Tibial nerve (tissue), 4 donors: Measurements from ENCODE around the gene ELMOD1.

Experiments used
- CTCF ChIP-seq, 5 experiments: fragments of 200-600 bp in 3 of 5; fragments of 450-650 bp in 2 of 5; sonication (generic) in 3 of 5; IDR thresholded peaks; one replicate each; pipeline ENCODE4 v1.5.1; 2016 to 2019; ENCODE audit warnings: antibody characterized with exemption in 5 of 5, mild to moderate bottlenecking in 3 of 5, moderate library complexity in 2 of 5
- EP300 ChIP-seq, 2 donors: sonication (generic); formaldehyde crosslinking; IDR thresholded peaks; one replicate each; pipeline ENCODE4 v1.6.1; 2017; ENCODE audit warnings: antibody characterized with exemption in 2 of 2, mild to moderate bottlenecking in 1 of 2
- POLR2A ChIP-seq, 2 donors: fragments of 450-650 bp; IDR thresholded peaks; one replicate each; pipeline ENCODE4 v1.6.1; 2017; ENCODE audit warnings: antibody characterized with exemption in 2 of 2, mild to moderate bottlenecking in 2 of 2, moderate library complexity in 2 of 2

DNA sequence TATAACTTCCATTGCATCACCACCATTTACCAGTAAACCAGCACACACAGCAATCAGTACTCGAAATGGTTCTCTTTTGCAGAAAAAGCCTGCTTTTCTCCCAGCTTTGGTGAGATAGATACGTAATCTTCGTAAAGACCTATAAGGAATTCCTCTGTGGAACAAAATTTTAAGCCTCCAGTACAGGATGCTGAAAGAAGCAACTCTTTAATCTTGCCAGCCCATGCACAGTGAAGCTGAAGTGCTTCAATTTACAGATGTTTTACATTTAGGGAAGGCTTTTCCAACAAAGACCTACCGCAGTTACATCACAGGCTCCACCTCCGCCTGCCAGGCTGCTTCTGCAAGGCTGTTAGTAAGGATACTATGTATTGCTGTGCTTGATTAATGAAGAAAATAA is 1.9 kb downstream of the ELMOD1 start:
- TF ChIP-seq EP300 (IDR thresholded peaks at IDR 0.05), result no peak
- TF ChIP-seq CTCF (IDR thresholded peaks at IDR 0.05), result no peak
- TF ChIP-seq POLR2A (IDR thresholded peaks at IDR 0.05), result no peak
